RWPE1 (cell line): Measurements from ENCODE around the gene ESRRG.
"Not testable (repeated sequence)": the region's sequence is repeated elsewhere in the genome, so short reads cannot be mapped to it uniquely, and the experiment has no call there.

Source experiments
- CTCF ChIA-PET: fragments of 350-600 bp; sonication (Branson Sonifier 250); formaldehyde crosslinking; extraction: SDS; loops from one replicate; lab custom pipeline; 2021; lab: Yijun Ruan, JAX
- POLR2A ChIA-PET: fragments of 400-600 bp; formaldehyde crosslinking; extraction: SDS; loops from one replicate; lab custom pipeline; 2020; ENCODE audit warnings: antibody characterized with exemption; ENCODE audit not compliant: low non-redundant PET; lab: Yijun Ruan, JAX
- DNase-seq: peaks from one replicate; pipeline ENCODE4 v3.0.0; 2012; ENCODE audit warnings: low spot score
- H3K27ac ChIP-seq: fragments of 450-650 bp; 2 replicates; pipeline ENCODE4 v1.5.1; 2017
- CTCF ChIP-seq: fragments of 450-650 bp; conservative IDR thresholded peaks from 2 replicates; pipeline ENCODE4 v1.5.1; 2017; ENCODE audit warnings: low read depth, mild to moderate bottlenecking

ESRRG gene

GRCh38 chr1:216721062-216721461, 2.2 kb downstream of the ESRRG start:
- no peak for DNase-seq
- ChIA-PET POLR2A (no interaction called here), CTCF (interaction anchor here (0.7 kb wide), 2 partner anchors 20 to 48 kb away, joined by 3 read pairs; no protein-coding TSS in a partner anchor)
- TF ChIP-seq CTCF: no peak
- no peak overlapping the region for H3K27ac ChIP-seq

DNA sequence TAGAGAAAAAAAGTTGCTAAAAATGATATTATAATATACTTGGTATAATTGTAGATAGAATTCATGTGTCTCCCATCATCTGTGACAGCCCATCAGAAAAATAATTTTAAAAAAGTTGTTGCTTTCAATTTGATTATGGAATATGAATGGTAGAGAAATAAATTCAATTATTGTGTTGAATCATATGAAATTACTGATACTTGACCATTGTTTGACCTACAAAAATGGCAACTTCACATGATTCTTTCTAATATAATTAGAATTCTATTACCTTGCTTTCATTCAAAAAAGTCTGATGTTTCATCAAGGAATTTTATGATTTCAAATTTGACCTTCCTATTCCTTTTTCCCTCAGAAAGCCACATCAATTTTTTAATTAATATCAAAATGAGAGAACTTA, 11.5 kb downstream of the ESRRG start:
- DNase-seq: no peak
- POLR2A ChIA-PET: no interaction called here
- CTCF ChIA-PET: no interaction called here
- H3K27ac ChIP-seq: no peak overlapping the region
- TF ChIP-seq CTCF: no peak

DNA sequence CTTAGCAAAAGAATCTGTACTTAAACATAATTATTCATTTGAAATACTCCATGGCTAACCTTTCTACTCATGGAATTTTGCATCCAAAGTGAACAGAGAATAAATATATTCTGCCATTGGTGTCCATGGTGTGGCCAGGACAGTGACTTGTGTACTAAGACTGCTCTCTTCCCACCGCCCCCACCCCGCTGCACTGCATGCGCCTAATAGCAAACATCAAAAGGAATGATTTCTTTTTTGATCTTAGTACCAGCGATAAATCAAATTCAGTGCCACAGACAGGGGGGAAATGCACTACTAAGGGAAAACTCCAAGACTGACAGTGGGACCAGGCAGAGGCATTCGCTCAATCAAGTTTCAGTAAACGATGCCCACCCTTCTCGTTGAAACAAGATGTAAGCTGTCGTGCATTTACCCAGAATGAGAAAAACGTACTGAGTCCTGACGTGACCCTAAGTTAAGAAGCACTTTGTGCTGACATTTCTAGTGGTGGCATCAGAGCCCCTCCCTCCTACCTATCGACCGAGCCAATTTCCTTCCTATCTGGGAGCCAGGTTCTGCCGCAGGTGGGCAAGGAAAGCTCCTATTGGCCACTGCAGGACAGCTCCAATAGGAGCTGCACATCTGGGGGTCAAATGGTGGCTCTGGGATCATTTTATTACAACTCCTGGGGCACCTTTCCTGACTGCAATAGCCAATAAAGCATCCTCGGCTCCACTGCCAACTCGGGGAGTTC, 12.5 kb downstream of the ESRRG start:
- POLR2A ChIA-PET: no interaction called here
- DNase-seq: no peak

DNA sequence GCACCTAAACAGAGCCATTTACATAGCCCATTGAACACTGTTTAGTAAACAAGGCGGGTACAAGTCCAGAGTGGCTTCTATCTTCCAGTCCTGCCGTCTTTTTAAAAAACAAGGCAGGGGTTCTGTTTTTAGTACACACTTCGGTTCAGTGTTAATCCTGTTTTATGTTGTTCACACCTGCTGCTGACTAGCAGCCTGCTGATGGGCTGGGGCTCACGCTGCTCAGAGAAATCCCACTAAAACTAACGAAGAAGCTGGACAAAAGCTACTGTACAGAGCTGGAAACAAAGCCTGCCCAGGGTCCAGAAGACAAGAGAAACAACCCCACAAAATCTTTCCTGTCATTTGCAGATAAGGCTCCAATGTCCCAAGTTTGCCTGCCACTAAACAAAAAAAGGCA, 13.2 kb downstream of the ESRRG start:
- no peak for DNase-seq
- ChIA-PET POLR2A (no interaction called here), CTCF (interaction anchor here (0.6 kb wide), 2 partner anchors 14 to 18 kb away, joined by 3 to 4 read pairs; no protein-coding TSS in a partner anchor)
- no peak for TF ChIP-seq CTCF
- H3K27ac ChIP-seq: no peak overlapping the region

More for the DNA sequence above, 12.5 kb downstream of the ESRRG start:
- CTCF ChIA-PET: no interaction called here
- no peak overlapping the region for H3K27ac ChIP-seq
- TF ChIP-seq CTCF: no peak

DNA sequence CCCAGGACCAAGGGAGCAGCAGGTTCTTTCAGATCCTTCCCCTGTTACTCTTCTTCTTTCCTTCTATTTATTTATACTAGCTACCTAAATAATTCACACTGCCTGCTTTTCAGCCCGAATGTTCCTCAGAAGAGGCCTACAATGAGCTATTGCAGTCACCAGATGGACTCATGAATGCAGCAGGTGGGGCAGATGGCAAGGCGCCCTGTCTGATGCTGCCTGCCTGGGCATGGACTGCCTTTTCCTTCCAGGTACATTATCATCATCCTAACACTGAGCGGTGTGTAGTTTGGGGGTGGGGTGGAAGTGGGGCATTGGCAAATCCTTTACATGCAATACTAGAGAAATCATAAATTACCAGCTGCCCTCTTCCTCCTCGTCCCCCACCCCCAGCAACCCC, 17.6 kb downstream of the ESRRG start:
- TF ChIP-seq CTCF: no peak
- ChIA-PET POLR2A (no interaction called here), CTCF (interaction anchor here (0.6 to 0.7 kb wide), 2 partner anchors 94 to 228 kb away, joined by 3 to 4 read pairs; no protein-coding TSS in a partner anchor)
- no peak for DNase-seq
- no peak overlapping the region for H3K27ac ChIP-seq

- CTCF ChIA-PET, DNase-seq, POLR2A ChIA-PET, H3K27ac ChIP-seq: not testable (repeated sequence)
Observed at GRCh38 chr1:216704065-216704464, 19.2 kb downstream of the ESRRG start.

GRCh38 chr1:216702170-216702569, 21.1 kb downstream of the ESRRG start:
- ChIA-PET POLR2A (no interaction called here), CTCF (no interaction called here)
- no peak overlapping the region for H3K27ac ChIP-seq
- no peak for DNase-seq
- TF ChIP-seq CTCF: no peak
